ENCODE results near the gene PTPN14.

The PTPN14 gene

DNA sequence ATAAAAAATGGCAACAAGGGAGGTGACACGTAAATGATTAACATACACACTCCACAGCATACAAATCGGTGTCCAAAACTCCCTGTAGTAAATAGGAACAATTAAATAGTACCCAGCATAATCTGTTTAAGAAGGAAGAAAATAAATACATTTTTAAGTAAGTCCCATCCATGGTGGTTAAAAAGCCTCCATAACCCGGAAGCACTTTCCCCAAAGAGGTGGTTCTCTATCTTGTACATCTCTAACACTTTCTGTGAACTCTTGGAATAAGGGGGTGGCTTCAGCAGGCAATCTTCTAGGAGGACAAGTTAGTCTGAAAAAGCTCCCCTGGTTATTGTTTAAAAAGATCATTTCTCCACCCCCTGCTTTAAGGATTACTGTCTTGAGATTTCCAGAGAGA is 76.9 kb downstream of the PTPN14 start (continued):
- TF ChIP-seq, protein P1, sequence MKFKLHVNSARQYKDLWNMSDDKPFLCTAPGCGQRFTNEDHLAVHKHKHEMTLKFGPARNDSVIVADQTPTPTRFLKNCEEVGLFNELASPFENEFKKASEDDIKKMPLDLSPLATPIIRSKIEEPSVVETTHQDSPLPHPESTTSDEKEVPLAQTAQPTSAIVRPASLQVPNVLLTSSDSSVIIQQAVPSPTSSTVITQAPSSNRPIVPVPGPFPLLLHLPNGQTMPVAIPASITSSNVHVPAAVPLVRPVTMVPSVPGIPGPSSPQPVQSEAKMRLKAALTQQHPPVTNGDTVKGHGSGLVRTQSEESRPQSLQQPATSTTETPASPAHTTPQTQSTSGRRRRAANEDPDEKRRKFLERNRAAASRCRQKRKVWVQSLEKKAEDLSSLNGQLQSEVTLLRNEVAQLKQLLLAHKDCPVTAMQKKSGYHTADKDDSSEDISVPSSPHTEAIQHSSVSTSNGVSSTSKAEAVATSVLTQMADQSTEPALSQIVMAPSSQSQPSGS (tag by site-specific recombination; IDR thresholded peaks at IDR 0.05; ENCODE audit: low read depth), result no peak
- TF ChIP-seq ZNF426 (tag by site-specific recombination; IDR thresholded peaks at IDR 0.05), result no peak
- TF ChIP-seq, protein P2, sequence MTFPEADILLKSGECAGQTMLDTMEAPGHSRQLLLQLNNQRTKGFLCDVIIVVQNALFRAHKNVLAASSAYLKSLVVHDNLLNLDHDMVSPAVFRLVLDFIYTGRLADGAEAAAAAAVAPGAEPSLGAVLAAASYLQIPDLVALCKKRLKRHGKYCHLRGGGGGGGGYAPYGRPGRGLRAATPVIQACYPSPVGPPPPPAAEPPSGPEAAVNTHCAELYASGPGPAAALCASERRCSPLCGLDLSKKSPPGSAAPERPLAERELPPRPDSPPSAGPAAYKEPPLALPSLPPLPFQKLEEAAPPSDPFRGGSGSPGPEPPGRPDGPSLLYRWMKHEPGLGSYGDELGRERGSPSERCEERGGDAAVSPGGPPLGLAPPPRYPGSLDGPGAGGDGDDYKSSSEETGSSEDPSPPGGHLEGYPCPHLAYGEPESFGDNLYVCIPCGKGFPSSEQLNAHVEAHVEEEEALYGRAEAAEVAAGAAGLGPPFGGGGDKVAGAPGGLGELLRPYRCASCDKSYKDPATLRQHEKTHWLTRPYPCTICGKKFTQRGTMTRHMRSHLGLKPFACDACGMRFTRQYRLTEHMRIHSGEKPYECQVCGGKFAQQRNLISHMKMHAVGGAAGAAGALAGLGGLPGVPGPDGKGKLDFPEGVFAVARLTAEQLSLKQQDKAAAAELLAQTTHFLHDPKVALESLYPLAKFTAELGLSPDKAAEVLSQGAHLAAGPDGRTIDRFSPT (tag by site-specific recombination; IDR thresholded peaks at IDR 0.05), result no peak

DNA sequence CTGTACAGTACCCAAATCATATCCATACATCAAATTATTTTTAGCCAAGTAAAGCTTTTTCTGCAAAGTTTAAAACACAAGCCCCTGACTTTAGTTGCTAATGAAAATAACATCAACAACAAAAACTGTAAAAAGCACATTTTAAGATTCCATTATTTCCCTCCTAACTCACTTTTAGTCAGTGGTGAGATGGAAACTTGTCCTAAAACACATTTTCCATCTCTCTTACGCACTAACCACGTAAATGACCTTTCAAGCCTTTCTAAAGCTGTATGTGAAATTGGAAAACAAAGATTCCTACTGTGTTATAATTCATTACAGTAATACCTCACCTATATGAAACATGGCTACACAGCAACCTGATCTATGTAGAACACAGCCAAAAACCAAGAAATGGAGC is 77.5 kb downstream of the PTPN14 start:
- H3K27ac ChIP-seq (ENCODE audit: extremely low read depth, low read depth, low read length), result no peak overlapping the region
- H3K36me3 ChIP-seq (ENCODE audit: control insufficient read depth in 2 of 2, insufficient read depth in 1 of 2, low read length in 2 of 2), result no peaks in the 10 kb centered on the region
- no peaks in the 10 kb centered on the region for H3K9me3 ChIP-seq (ENCODE audit: control insufficient read depth, insufficient read depth, low read depth, low read length)
- no peak overlapping the region for H3K4me3 ChIP-seq (ENCODE audit: low read depth, low read length)
- POLR2A ChIA-PET, result no interaction called here
- CTCF ChIA-PET, result interaction anchor here (0.7 kb wide), 1 partner anchor 156 kb away, joined by 4 read pairs; no protein-coding TSS in a partner anchor
- no peak for TF ChIP-seq ZNF211 (tag by site-specific recombination; IDR thresholded peaks at IDR 0.05; ENCODE audit: low read depth)
- TF ChIP-seq, protein P3, sequence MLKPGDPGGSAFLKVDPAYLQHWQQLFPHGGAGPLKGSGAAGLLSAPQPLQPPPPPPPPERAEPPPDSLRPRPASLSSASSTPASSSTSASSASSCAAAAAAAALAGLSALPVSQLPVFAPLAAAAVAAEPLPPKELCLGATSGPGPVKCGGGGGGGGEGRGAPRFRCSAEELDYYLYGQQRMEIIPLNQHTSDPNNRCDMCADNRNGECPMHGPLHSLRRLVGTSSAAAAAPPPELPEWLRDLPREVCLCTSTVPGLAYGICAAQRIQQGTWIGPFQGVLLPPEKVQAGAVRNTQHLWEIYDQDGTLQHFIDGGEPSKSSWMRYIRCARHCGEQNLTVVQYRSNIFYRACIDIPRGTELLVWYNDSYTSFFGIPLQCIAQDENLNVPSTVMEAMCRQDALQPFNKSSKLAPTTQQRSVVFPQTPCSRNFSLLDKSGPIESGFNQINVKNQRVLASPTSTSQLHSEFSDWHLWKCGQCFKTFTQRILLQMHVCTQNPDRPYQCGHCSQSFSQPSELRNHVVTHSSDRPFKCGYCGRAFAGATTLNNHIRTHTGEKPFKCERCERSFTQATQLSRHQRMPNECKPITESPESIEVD (tag by site-specific recombination; IDR thresholded peaks at IDR 0.05), result peak; percentile 59
- no peak for TF ChIP-seq ZNF529 (tag by site-specific recombination; IDR thresholded peaks at IDR 0.05; ENCODE audit: insufficient replicate concordance)
- TF ChIP-seq ZNF830 (tag by site-specific recombination; IDR thresholded peaks at IDR 0.05; ENCODE audit: low read depth), result no peak
- TF ChIP-seq ZNF664 (tag by site-specific recombination; IDR thresholded peaks at IDR 0.05), result no peak
- no peak for TF ChIP-seq TRIM28 (IDR thresholded peaks at IDR 0.05; ENCODE audit: borderline replicate concordance, low read length)
- peaks cover 17% of the 10 kb centered on the region for H3K4me1 ChIP-seq (ENCODE audit: control insufficient read depth, insufficient read depth, low read length)

DNA sequence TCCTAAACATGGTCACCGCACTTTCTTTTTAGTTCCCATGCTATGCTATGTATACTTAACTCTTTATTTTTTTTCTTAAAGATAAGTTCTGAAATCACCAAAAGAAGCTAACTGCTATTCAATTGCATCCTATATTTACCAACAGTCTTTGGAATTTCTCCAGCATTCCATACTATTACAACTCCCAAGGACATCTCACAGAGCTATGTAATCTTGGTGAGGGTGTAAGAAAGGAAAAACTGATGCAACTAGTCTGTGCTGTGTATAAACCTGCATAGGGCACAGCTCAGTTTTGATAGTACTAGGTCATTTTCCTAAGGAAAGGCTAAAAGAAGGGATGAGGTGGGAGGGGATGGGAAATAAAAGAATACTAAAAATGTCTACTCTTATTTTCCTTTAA is 78.0 kb downstream of the PTPN14 start:
- H3K4me1 ChIP-seq (ENCODE audit: control insufficient read depth, insufficient read depth, low read length), result peaks cover 17% of the 10 kb centered on the region
- ChIA-PET CTCF (interaction anchor here (0.6 to 0.7 kb wide), 2 partner anchors 29 to 156 kb away, joined by 3 to 4 read pairs; no protein-coding TSS in a partner anchor), POLR2A (no interaction called here)
- TF ChIP-seq SCRT2 (tag by site-specific recombination; IDR thresholded peaks at IDR 0.05) (0 out of 2 replicates have a peak, but pooled peaks have one; percentile 17), IKZF3 (tag by site-specific recombination; IDR thresholded peaks at IDR 0.05) (peak; percentile 36; the same call in 1 of the 2 replicates), ZNF366 (tag by site-specific recombination; conservative IDR thresholded peaks at IDR 0.05) (no peak)
- TF ChIP-seq, protein P1 (tag by site-specific recombination; IDR thresholded peaks at IDR 0.05; ENCODE audit: low read depth), result 0 out of 2 replicates have a peak, but pooled peaks have one; percentile 42
- TF ChIP-seq, protein P4, sequence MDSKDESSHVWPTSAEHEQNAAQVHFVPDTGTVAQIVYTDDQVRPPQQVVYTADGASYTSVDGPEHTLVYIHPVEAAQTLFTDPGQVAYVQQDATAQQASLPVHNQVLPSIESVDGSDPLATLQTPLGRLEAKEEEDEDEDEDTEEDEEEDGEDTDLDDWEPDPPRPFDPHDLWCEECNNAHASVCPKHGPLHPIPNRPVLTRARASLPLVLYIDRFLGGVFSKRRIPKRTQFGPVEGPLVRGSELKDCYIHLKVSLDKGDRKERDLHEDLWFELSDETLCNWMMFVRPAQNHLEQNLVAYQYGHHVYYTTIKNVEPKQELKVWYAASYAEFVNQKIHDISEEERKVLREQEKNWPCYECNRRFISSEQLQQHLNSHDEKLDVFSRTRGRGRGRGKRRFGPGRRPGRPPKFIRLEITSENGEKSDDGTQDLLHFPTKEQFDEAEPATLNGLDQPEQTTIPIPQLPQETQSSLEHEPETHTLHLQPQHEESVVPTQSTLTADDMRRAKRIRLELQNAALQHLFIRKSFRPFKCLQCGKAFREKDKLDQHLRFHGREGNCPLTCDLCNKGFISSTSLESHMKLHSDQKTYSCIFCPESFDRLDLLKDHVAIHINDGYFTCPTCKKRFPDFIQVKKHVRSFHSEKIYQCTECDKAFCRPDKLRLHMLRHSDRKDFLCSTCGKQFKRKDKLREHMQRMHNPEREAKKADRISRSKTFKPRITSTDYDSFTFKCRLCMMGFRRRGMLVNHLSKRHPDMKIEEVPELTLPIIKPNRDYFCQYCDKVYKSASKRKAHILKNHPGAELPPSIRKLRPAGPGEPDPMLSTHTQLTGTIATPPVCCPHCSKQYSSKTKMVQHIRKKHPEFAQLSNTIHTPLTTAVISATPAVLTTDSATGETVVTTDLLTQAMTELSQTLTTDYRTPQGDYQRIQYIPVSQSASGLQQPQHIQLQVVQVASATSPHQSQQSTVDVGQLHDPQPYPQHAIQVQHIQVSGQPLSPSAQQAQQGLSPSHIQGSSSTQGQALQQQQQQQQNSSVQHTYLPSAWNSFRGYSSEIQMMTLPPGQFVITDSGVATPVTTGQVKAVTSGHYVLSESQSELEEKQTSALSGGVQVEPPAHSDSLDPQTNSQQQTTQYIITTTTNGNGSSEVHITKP (tag by site-specific recombination; IDR thresholded peaks at IDR 0.05), result no peak
- H3K36me3 ChIP-seq (ENCODE audit: control insufficient read depth in 2 of 2, insufficient read depth in 1 of 2, low read length in 2 of 2), result no peaks in the 10 kb centered on the region
- H3K27ac ChIP-seq (ENCODE audit: extremely low read depth, low read depth, low read length), result no peak overlapping the region
- no peak overlapping the region for H3K4me3 ChIP-seq (ENCODE audit: low read depth, low read length)
- H3K9me3 ChIP-seq (ENCODE audit: control insufficient read depth, insufficient read depth, low read depth, low read length), result no peaks in the 10 kb centered on the region

All from HEK293 (cell line).